Suppressor macrophage (primary cell): ENCODE data around the gene AVPR1A.

ENCODE experiments used
- DNase-seq, 4 experiments: peaks; one replicate each; pipeline ENCODE4 v3.0.0-alpha.2; 2020 to 2022

Gene AVPR1A

DNA sequence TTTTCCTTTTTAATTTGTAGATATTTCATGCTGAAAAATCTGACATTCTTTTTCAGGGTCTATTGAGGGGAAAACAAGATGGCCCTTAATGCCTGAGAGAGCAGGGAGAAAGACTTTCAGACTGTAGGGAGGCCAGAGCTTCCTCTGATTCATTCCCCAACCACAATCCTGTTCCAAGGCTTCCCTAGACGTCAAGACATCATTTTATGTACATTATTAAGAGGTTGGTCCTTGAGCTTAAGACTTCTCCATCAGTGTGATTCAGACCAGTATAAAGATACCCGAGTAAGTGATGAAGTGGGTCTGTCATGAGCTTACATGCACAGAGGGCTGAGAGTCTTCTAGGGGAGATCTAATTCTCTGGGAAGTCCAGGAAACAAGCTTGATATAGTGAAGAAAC is 57.3 kb downstream of the AVPR1A start:
- no peak for DNase-seq

DNA sequence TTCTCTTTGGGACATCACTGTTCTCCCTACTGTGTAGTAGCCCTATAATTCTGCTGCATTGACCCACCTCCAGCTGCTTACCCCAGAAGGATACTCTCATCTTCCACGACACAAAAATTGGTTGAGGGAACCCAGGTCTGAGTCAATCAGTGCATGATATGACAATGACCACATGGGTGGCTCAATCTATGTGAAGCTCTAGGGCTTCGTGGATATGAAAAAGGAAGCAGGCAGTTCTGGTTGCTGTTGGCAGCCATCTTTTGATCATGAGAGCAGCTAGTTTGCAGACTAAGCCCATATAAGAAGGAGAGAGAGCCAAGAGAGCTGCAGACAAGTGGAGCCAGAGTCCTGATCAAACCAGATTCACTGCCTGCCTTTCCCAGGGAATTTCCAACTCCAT is 57.9 kb downstream of the AVPR1A start:
- DNase-seq, result peak; percentile 6 to 21 (median 10)
